Spleen (tissue), 7 donors: Measurements from ENCODE around the gene FNDC1.

ENCODE experiments used
- CTCF ChIP-seq, 11 experiments: fragments of 200-600 bp in 7 of 11; fragments of 450-650 bp in 4 of 11; sonication (generic) in 4 of 11; IDR thresholded peaks in 8 of 11; conservative IDR thresholded peaks in 3 of 11; 1 replicate in 7 of 11; 2 replicates in 4 of 11; pipeline versions ENCODE4 v1.4.0 to v1.8.0; 2016 to 2021; ENCODE audit warnings: antibody characterized with exemption in 11 of 11, inconsistent platforms in 4 of 11, mild to moderate bottlenecking in 1 of 11
- POLR2A ChIP-seq, 3 donors: fragments of 450-650 bp; IDR thresholded peaks; one replicate each; pipeline ENCODE4 v1.5.1; 2017; ENCODE audit warnings: antibody characterized with exemption in 3 of 3, mild to moderate bottlenecking in 1 of 3
- POLR2AphosphoS5 ChIP-seq, 3 donors: sonication (generic); formaldehyde crosslinking; IDR thresholded peaks; one replicate each; pipeline ENCODE4 v1.5.1; 2017; ENCODE audit warnings: antibody characterized with exemption in 3 of 3
- donor health status: DM: no; HTN: no; CAD: no; lungs with moderate emphysema.
- donor health status: DM: no; HTN: no; CAD: no.
- donor health status: DM: no; HTN: no; CAD: no.

GRCh38 chr6:159170999-159171712 is 2.0 kb downstream of the FNDC1 start:
- TF ChIP-seq CTCF (IDR thresholded peaks at IDR 0.05 in 8 of 11, conservative IDR thresholded peaks at IDR 0.05 in 3 of 11) (no peak), POLR2AphosphoS5 (IDR thresholded peaks at IDR 0.05) (no peak), POLR2A (IDR thresholded peaks at IDR 0.05) (no peak)
